MCF 10A (cell line): ENCODE results near the gene ADAMTS18. TPM values are rescaled to one million over a fixed set of nuclear protein-coding genes. Genes with fewer than 3 reads are reported as not detected.

ENCODE experiments used
- BruUV-seq: library from RNA; stranded (reverse); fragments of 400-500 nt; replicated peaks from 2 replicates; lab custom pipeline; 2021; lab: Mats Ljungman, UMichigan
- CTCF ChIA-PET: fragments of 300-600 bp; sonication (Branson Sonifier 250); formaldehyde crosslinking; extraction: SDS; loops from one replicate; lab custom pipeline; 2021; ENCODE audit warnings: antibody characterized with exemption, inconsistent platforms; lab: Yijun Ruan, JAX
- POLR2A ChIA-PET: fragments of 300-600, 350-650 bp; sonication (Branson Sonifier 250); formaldehyde crosslinking; extraction: SDS; loops from one replicate; lab custom pipeline; 2020; ENCODE audit warnings: antibody characterized with exemption, inconsistent platforms; lab: Yijun Ruan, JAX
- DNase-seq: peaks from one replicate; pipeline ENCODE4 v3.0.0-alpha.2; 2018; ENCODE audit not compliant: unreplicated experiment
- H3K27ac Mint-ChIP-seq: one replicate; pipeline ENCODE4 v1.8.0; 2022; ENCODE audit warnings: mild to moderate bottlenecking, low read depth, mixed read lengths; ENCODE audit not compliant: unreplicated experiment
- H3K27me3 Mint-ChIP-seq: one replicate; pipeline ENCODE4 v1.8.0; 2022; ENCODE audit warnings: mixed read lengths; ENCODE audit not compliant: insufficient read depth, unreplicated experiment
- H3K36me3 Mint-ChIP-seq: one replicate; pipeline ENCODE4 v1.8.0; 2022; ENCODE audit warnings: mild to moderate bottlenecking, moderate library complexity, mixed read lengths; ENCODE audit not compliant: insufficient read depth, unreplicated experiment
- H3K4me1 Mint-ChIP-seq: one replicate; pipeline ENCODE4 v1.8.0; 2022; ENCODE audit warnings: mixed read lengths; ENCODE audit not compliant: insufficient read depth, unreplicated experiment
- H3K4me3 Mint-ChIP-seq: one replicate; pipeline ENCODE4 v1.8.0; 2022; ENCODE audit warnings: mild to moderate bottlenecking, moderate library complexity, mixed read lengths; ENCODE audit not compliant: unreplicated experiment
- H3K9me3 Mint-ChIP-seq: one replicate; pipeline ENCODE4 v1.8.0; 2022; ENCODE audit warnings: mixed read lengths; ENCODE audit not compliant: unreplicated experiment
- CTCF ChIP-seq: fragments of 200-600 bp; IDR thresholded peaks from one replicate; pipeline ENCODE4 v1.8.0; 2022; ENCODE audit warnings: antibody characterized with exemption, mild to moderate bottlenecking; ENCODE audit not compliant: unreplicated experiment
- intact Hi-C: fragments of 100-400 bp; cut with micrococcal nuclease; formaldehyde crosslinking; loops from 2 replicates; pipeline ENCODE4 v1.14.1; 2022
- total RNA-seq: library from RNA; stranded (reverse); gene quantifications from 2 replicates; pipeline ENCODE4 v1.2.3, GENCODE V29; 2022

ADAMTS18 gene
- total RNA-seq, 1 experiment from 2014 or later, result not detected

- intact Hi-C loops, result no loop called here
- H3K27me3 Mint-ChIP-seq, result peaks cover 18% of the 10 kb centered on the region
- no peak for TF ChIP-seq CTCF
- DNase-seq, result no peak
- H3K27ac Mint-ChIP-seq, result no peak overlapping the region
- BruUV-seq, result no TSS peak
- no peaks in the 10 kb centered on the region for H3K36me3 Mint-ChIP-seq
- no peak overlapping the region for H3K4me3 Mint-ChIP-seq
- CTCF ChIA-PET, result no interaction called here
- POLR2A ChIA-PET, result interaction anchor here (0.6 kb wide), 1 partner anchor 1935 kb away, joined by 3 read pairs; no protein-coding TSS in a partner anchor
- H3K9me3 Mint-ChIP-seq, result no peaks in the 10 kb centered on the region
- H3K4me1 Mint-ChIP-seq, result peaks cover 6% of the 10 kb centered on the region
Observed at GRCh38 chr16:77393955-77394354, 40.9 kb downstream of the ADAMTS18 start.

- ChIA-PET CTCF (interaction anchor here (0.9 kb wide), 1 partner anchor 12 kb away, joined by 3 read pairs; no protein-coding TSS in a partner anchor), POLR2A (no interaction called here)
- H3K9me3 Mint-ChIP-seq, result no peaks in the 10 kb centered on the region
- intact Hi-C loops, result no loop called here
- H3K4me1 Mint-ChIP-seq, result no peaks in the 10 kb centered on the region
- no TSS peak for BruUV-seq
- DNase-seq, result no peak
- peaks cover 38% of the 10 kb centered on the region for H3K27me3 Mint-ChIP-seq
- TF ChIP-seq CTCF, result no peak
- H3K4me3 Mint-ChIP-seq, result no peak overlapping the region
- no peaks in the 10 kb centered on the region for H3K36me3 Mint-ChIP-seq
- H3K27ac Mint-ChIP-seq, result no peak overlapping the region
Observed at GRCh38 chr16:77387815-77388209, 47.0 kb downstream of the ADAMTS18 start.

- no peak overlapping the region for H3K4me3 Mint-ChIP-seq
- H3K27me3 Mint-ChIP-seq, result peaks cover 36% of the 10 kb centered on the region
- no peak overlapping the region for H3K27ac Mint-ChIP-seq
- no peaks in the 10 kb centered on the region for H3K9me3 Mint-ChIP-seq
- no peak for DNase-seq
- no peaks in the 10 kb centered on the region for H3K36me3 Mint-ChIP-seq
- intact Hi-C loops, result no loop called here
- no TSS peak for BruUV-seq
- TF ChIP-seq CTCF, result no peak
- CTCF ChIA-PET, result interaction anchor here (0.6 to 0.9 kb wide), 3 partner anchors 12 to 20 kb away, joined by 3 to 4 read pairs (median 3); no protein-coding TSS in a partner anchor
- H3K4me1 Mint-ChIP-seq, result no peaks in the 10 kb centered on the region
- POLR2A ChIA-PET, result no interaction called here
Observed at GRCh38 chr16:77386831-77387814, 47.7 kb downstream of the ADAMTS18 start.

- DNase-seq, result no peak
- H3K9me3 Mint-ChIP-seq, result no peaks in the 10 kb centered on the region
- intact Hi-C loops, result no loop called here
- H3K4me1 Mint-ChIP-seq, result no peaks in the 10 kb centered on the region
- H3K27ac Mint-ChIP-seq, result no peak overlapping the region
- POLR2A ChIA-PET, result no interaction called here
- TF ChIP-seq CTCF, result no peak
- no TSS peak for BruUV-seq
- H3K36me3 Mint-ChIP-seq, result no peaks in the 10 kb centered on the region
- H3K27me3 Mint-ChIP-seq, result peaks cover 34% of the 10 kb centered on the region
- no peak overlapping the region for H3K4me3 Mint-ChIP-seq
- CTCF ChIA-PET, result no interaction called here
Observed at GRCh38 chr16:77385481-77385880, 49.4 kb downstream of the ADAMTS18 start.
